ENCODE data around the gene KRTAP16-1.

Gene KRTAP16-1

GRCh38 chr17:41345992-41346391 is 36.9 kb upstream of the KRTAP16-1 start:
- TF ChIP-seq CTCF (IDR thresholded peaks at IDR 0.05) = no peak

GRCh38 chr17:41343029-41343428 is 33.9 kb upstream of the KRTAP16-1 start:
- TF ChIP-seq CTCF (IDR thresholded peaks at IDR 0.05) = no peak

- no peak for TF ChIP-seq CTCF (IDR thresholded peaks at IDR 0.05)
Observed at GRCh38 chr17:41340934-41341861, 32.1 kb upstream of the KRTAP16-1 start.

GRCh38 chr17:41340494-41340893 is 31.4 kb upstream of the KRTAP16-1 start:
- no peak for TF ChIP-seq CTCF (IDR thresholded peaks at IDR 0.05)

- no peak for TF ChIP-seq CTCF (IDR thresholded peaks at IDR 0.05)
Observed at GRCh38 chr17:41339571-41340172, 30.6 kb upstream of the KRTAP16-1 start.

- no peak for TF ChIP-seq CTCF (IDR thresholded peaks at IDR 0.05)
Observed at GRCh38 chr17:41338961-41339485, 29.9 kb upstream of the KRTAP16-1 start.

- TF ChIP-seq CTCF (IDR thresholded peaks at IDR 0.05) = no peak
Observed at GRCh38 chr17:41335747-41336146, 26.6 kb upstream of the KRTAP16-1 start.

Measured in LNCAP (cell line).